GM23338 (cell line): Measurements from ENCODE around the gene ALS2.

Experiments
- CTCF ChIP-seq, 2 experiments: fragments of 200-600 bp in 1 of 2; sonication (generic) in 1 of 2; conservative IDR thresholded peaks; 2 replicates each; pipeline versions ENCODE4 v1.5.1 to v1.6.1; 2016 to 2017; ENCODE audit warnings: antibody characterized with exemption in 2 of 2, low read depth in 2 of 2, mild to moderate bottlenecking in 2 of 2, moderate library complexity in 1 of 2
- EZH2phosphoT487 ChIP-seq: fragments of 200-600 bp; sonication (generic); IDR thresholded peaks from one replicate; pipeline ENCODE4 v1.8.1; 2018; ENCODE audit warnings: antibody characterized with exemption; ENCODE audit not compliant: unreplicated experiment
- POLR2AphosphoS5 ChIP-seq: IDR thresholded peaks from 2 replicates; pipeline ENCODE4 v1.6.1; 2016; ENCODE audit warnings: antibody characterized with exemption, low read depth

GRCh38 chr2:201794294-201794693, 13.6 kb upstream of the ALS2 start:
- TF ChIP-seq CTCF (conservative IDR thresholded peaks at IDR 0.05; ENCODE audit: low read depth in 2 of 2) (no peak), EZH2phosphoT487 (no peak), POLR2AphosphoS5 (no peak)
